Activated B cell treated with CpG ODN at 0.5 μM for 24 hours (primary cell): ENCODE measurements around the gene ZNF275. TPM values are rescaled to one million over a fixed set of nuclear protein-coding genes. Genes with fewer than 3 reads are reported as not detected.
A peak's percentile ranks its signal among the peaks of the same experiment; 100 is the strongest.

ENCODE experiments used
- ATAC-seq: fragments of 200-7000 bp; cut with Tn5 transposase; one replicate; pipeline ENCODE4 v1.10.0; 2021; ENCODE audit warnings: low read depth, mild to moderate bottlenecking, moderate library complexity
- CTCF ChIA-PET: fragments of 350-600 bp; sonication (Branson Sonifier 250); formaldehyde crosslinking; loops from one replicate; lab custom pipeline; 2021; ENCODE audit warnings: antibody characterized with exemption; lab: Charles Lee
- POLR2A ChIA-PET: fragments of 350-600 bp; sonication (Branson Sonifier 250); formaldehyde crosslinking; loops from one replicate; lab custom pipeline; 2021; ENCODE audit warnings: antibody characterized with exemption; lab: Charles Lee
- DNase-seq: peaks from one replicate; pipeline ENCODE4 v3.0.0; 2022
- H3K27ac Mint-ChIP-seq: one replicate; pipeline ENCODE4 v1.8.0; 2020; ENCODE audit warnings: mixed read lengths
- H3K27me3 Mint-ChIP-seq: one replicate; pipeline ENCODE4 v1.8.0; 2021; ENCODE audit warnings: mixed read lengths
- H3K36me3 Mint-ChIP-seq: one replicate; pipeline ENCODE4 v1.8.0; 2021; ENCODE audit warnings: low read depth, mixed read lengths
- H3K4me1 Mint-ChIP-seq: one replicate; pipeline ENCODE4 v1.8.0; 2021; ENCODE audit warnings: mixed read lengths
- H3K4me3 Mint-ChIP-seq: one replicate; pipeline ENCODE4 v1.8.0; 2020; ENCODE audit warnings: mild to moderate bottlenecking, mixed read lengths
- H3K9me3 Mint-ChIP-seq: one replicate; pipeline ENCODE4 v1.8.0; 2020; ENCODE audit warnings: mixed read lengths
- CTCF ChIP-seq: fragments of 200-600 bp; IDR thresholded peaks from one replicate; pipeline ENCODE4 v1.8.0; 2022; ENCODE audit warnings: antibody characterized with exemption, mild to moderate bottlenecking
- intact Hi-C: fragments of 100-400 bp; cut with micrococcal nuclease; formaldehyde crosslinking; loops from one replicate; pipeline ENCODE4 v1.15.1; 2024
- total RNA-seq: library from RNA; stranded (reverse); gene quantifications from 2 replicates; pipeline ENCODE4 v1.2.3, GENCODE V29; 2022

The ZNF275 gene
- total RNA-seq, 1 donor from 2014 or later: 22.4 TPM

- DNase-seq: peak; percentile 29
- Mint-ChIP-seq H3K27ac (no peak overlapping the region), H3K4me3 (no peak overlapping the region), H3K4me1 (peaks cover 6% of the 10 kb centered on the region), H3K36me3 (no peaks in the 10 kb centered on the region), H3K9me3 (peaks cover 2% of the 10 kb centered on the region), H3K27me3 (no peaks in the 10 kb centered on the region)
- peak; percentile 57 for ATAC-seq
- CTCF ChIA-PET: no interaction called here
- TF ChIP-seq CTCF: no peak
- POLR2A ChIA-PET: no interaction called here
- intact Hi-C loops: no loop called here
Measured at GRCh38 chrX:153400146-153401132, 66.5 kb downstream of the ZNF275 start.

- no peak within 1 kb of the TSS for H3K27ac Mint-ChIP-seq
- ATAC-seq (no peak), DNase-seq (no peak)
- no peak within 1 kb of the TSS for H3K4me3 Mint-ChIP-seq
- H3K36me3 Mint-ChIP-seq: no peaks in the 10 kb centered on the region
- H3K4me1 Mint-ChIP-seq: peaks cover 6% of the 10 kb centered on the region
- CTCF ChIA-PET: no interaction called here
- POLR2A ChIA-PET: no interaction called here
- peaks cover 2% of the 10 kb centered on the region for H3K9me3 Mint-ChIP-seq
- no peaks in the 10 kb centered on the region for H3K27me3 Mint-ChIP-seq
- TF ChIP-seq CTCF: no peak
- intact Hi-C loops: no loop called here
Measured at GRCh38 chrX:153401133-153401764, 67.3 kb downstream of the ZNF275 start, which contains the start of gene PNMA6E. Gene PNMA6E (minus strand): TSS chrX:153401350. CDS start chrX:153398849, 2,501 bp downstream.

Other genes with a start within 250 kb of the ZNF275 start
- not detected in 2 replicates for gene MAGEA1, start 154.9 kb upstream of the ZNF275 start, total RNA-seq
- not detected in 2 replicates for gene PNMA6F, start 12.4 kb upstream of the ZNF275 start, total RNA-seq
- not detected in 2 replicates for gene PNMA6E, start 67.2 kb downstream of the ZNF275 start, total RNA-seq
- gene ZFP92, start 77.3 kb downstream of the ZNF275 start, total RNA-seq: 1.5 and 1.6 TPM in 2 replicates
- gene TREX2, start 111.9 kb downstream of the ZNF275 start, total RNA-seq: 1.9 and 3.2 TPM in 2 replicates
- 39.2 and 42.7 TPM in 2 replicates for gene HAUS7, start 136.4 kb downstream of the ZNF275 start, total RNA-seq
- gene BGN, start 160.8 kb downstream of the ZNF275 start, total RNA-seq: not detected in 2 replicates
- gene ATP2B3, start 183.5 kb downstream of the ZNF275 start, total RNA-seq: not detected in 2 replicates